ENCODE results near the gene USP25.

GRCh38 chr21:15701830-15702229 is 28.0 kb upstream of the USP25 start:
- TF ChIP-seq CTCF (IDR thresholded peaks at IDR 0.05 in 8 of 11, conservative IDR thresholded peaks at IDR 0.05 in 3 of 11) (no peak), POLR2AphosphoS5 (IDR thresholded peaks at IDR 0.05) (no peak), POLR2A (IDR thresholded peaks at IDR 0.05) (no peak)
